DOHH2 (cell line): ENCODE results near the gene OLFM1.

Experiments used
- H3F3A ChIP-seq: fragments of 200-600 bp; sonication (generic), shearing (Covaris generic); 2 replicates; pipeline ENCODE4 v1.6.0; 2016; ENCODE audit warnings: antibody characterized with exemption, mild to moderate bottlenecking; ENCODE audit not compliant: control insufficient read depth, insufficient read depth
- H3K27ac ChIP-seq: fragments of 200-600 bp; sonication (generic); 2 replicates; pipeline ENCODE4 v1.5.1; 2014; ENCODE audit warnings: low read depth, mild to moderate bottlenecking, low read length, moderate library complexity
- H3K27me3 ChIP-seq: fragments of 200-600 bp; sonication (generic); 2 replicates; pipeline ENCODE4 v1.6.1; 2014; ENCODE audit warnings: mild to moderate bottlenecking, low read length, mixed read lengths; ENCODE audit not compliant: control insufficient read depth
- H3K36me3 ChIP-seq: fragments of 200-600 bp; sonication (generic); 2 replicates; pipeline ENCODE4 v1.6.1; 2014; ENCODE audit warnings: mild to moderate bottlenecking, low read length, moderate library complexity, mixed read lengths; ENCODE audit not compliant: control insufficient read depth
- H3K4me1 ChIP-seq: fragments of 200-600 bp; sonication (generic); 2 replicates; pipeline ENCODE4 v1.6.1; 2014; ENCODE audit warnings: mild to moderate bottlenecking, low read length, mixed read lengths; ENCODE audit not compliant: control insufficient read depth
- H3K4me2 ChIP-seq: fragments of 200-600 bp; sonication (generic); 2 replicates; pipeline ENCODE4 v1.6.0; 2014; ENCODE audit warnings: mild to moderate bottlenecking, low read length, moderate library complexity
- H3K4me3 ChIP-seq: fragments of 200-600 bp; sonication (generic); 2 replicates; pipeline ENCODE4 v1.5.1; 2014; ENCODE audit warnings: mild to moderate bottlenecking, low read length, mixed read lengths
- H3K79me2 ChIP-seq: fragments of 200-600 bp; sonication (generic); 2 replicates; pipeline ENCODE4 v1.6.1; 2014; ENCODE audit warnings: mild to moderate bottlenecking, low read length, mixed read lengths; ENCODE audit not compliant: control insufficient read depth
- H3K9me2 ChIP-seq: fragments of 200-600 bp; sonication (generic); replicated peaks from 2 replicates; pipeline ENCODE4 v1.6.1; 2014; ENCODE audit warnings: mild to moderate bottlenecking, low read length, mixed read lengths; ENCODE audit not compliant: control insufficient read depth
- H3K9me3 ChIP-seq: fragments of 200-600 bp; sonication (generic); 2 replicates; pipeline ENCODE4 v1.6.1; 2014; ENCODE audit warnings: antibody characterized with exemption, low read length, mixed read lengths; ENCODE audit not compliant: control insufficient read depth, insufficient read depth
- H4K20me1 ChIP-seq: fragments of 200-600 bp; sonication (generic); 2 replicates; pipeline ENCODE4 v1.6.0; 2014; ENCODE audit warnings: low read depth, mild to moderate bottlenecking, antibody characterized with exemption, low read length, moderate library complexity; ENCODE audit not compliant: control insufficient read depth, insufficient read depth
- EZH2phosphoT487 ChIP-seq: fragments of 200-600 bp; sonication (generic); IDR thresholded peaks from 2 replicates; pipeline ENCODE4 v1.6.1; 2017; ENCODE audit warnings: borderline replicate concordance, mild to moderate bottlenecking, antibody characterized with exemption, low read length, moderate library complexity, mixed read lengths
- TF ChIP-seq, protein P1 (sequence below): fragments of 200-600 bp; sonication (generic); IDR thresholded peaks from one replicate; pipeline ENCODE4 v1.5.1; 2014; ENCODE audit warnings: antibody characterized with exemption, mild to moderate bottlenecking, low read depth, low read length; ENCODE audit not compliant: poor library complexity, severe bottlenecking

Gene OLFM1

GRCh38 chr9:135150981-135151380, 63.5 kb downstream of the OLFM1 start:
- no peaks in the 10 kb centered on the region for H3F3A ChIP-seq
- H3K79me2 ChIP-seq: no peaks in the 10 kb centered on the region
- H3K9me2 ChIP-seq: no peaks in the 10 kb centered on the region
- no peaks in the 10 kb centered on the region for H3K27me3 ChIP-seq
- TF ChIP-seq, protein P1, sequence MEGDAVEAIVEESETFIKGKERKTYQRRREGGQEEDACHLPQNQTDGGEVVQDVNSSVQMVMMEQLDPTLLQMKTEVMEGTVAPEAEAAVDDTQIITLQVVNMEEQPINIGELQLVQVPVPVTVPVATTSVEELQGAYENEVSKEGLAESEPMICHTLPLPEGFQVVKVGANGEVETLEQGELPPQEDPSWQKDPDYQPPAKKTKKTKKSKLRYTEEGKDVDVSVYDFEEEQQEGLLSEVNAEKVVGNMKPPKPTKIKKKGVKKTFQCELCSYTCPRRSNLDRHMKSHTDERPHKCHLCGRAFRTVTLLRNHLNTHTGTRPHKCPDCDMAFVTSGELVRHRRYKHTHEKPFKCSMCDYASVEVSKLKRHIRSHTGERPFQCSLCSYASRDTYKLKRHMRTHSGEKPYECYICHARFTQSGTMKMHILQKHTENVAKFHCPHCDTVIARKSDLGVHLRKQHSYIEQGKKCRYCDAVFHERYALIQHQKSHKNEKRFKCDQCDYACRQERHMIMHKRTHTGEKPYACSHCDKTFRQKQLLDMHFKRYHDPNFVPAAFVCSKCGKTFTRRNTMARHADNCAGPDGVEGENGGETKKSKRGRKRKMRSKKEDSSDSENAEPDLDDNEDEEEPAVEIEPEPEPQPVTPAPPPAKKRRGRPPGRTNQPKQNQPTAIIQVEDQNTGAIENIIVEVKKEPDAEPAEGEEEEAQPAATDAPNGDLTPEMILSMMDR: no peak
- no peak for TF ChIP-seq EZH2phosphoT487
- no peaks in the 10 kb centered on the region for H3K9me3 ChIP-seq
- H3K4me2 ChIP-seq: no peak overlapping the region
- H3K36me3 ChIP-seq: no peaks in the 10 kb centered on the region
- H3K4me1 ChIP-seq: no peaks in the 10 kb centered on the region
- H3K4me3 ChIP-seq: no peak overlapping the region
- H4K20me1 ChIP-seq: no peaks in the 10 kb centered on the region
- H3K27ac ChIP-seq: no peak overlapping the region

- Histone ChIP-seq H3K9me3 (no peaks in the 10 kb centered on the region), H3K4me2 (no peak overlapping the region), H3K4me3 (no peak overlapping the region), H3K79me2 (no peaks in the 10 kb centered on the region), H3K9me2 (no peaks in the 10 kb centered on the region), H3K27me3 (no peaks in the 10 kb centered on the region), H3F3A (no peaks in the 10 kb centered on the region), H3K36me3 (no peaks in the 10 kb centered on the region), H4K20me1 (no peaks in the 10 kb centered on the region), H3K4me1 (no peaks in the 10 kb centered on the region), H3K27ac (no peak overlapping the region)
- TF ChIP-seq EZH2phosphoT487: no peak
- TF ChIP-seq, protein P1: no peak
Observed at GRCh38 chr9:135151757-135152613, 64.5 kb downstream of the OLFM1 start.

DNA sequence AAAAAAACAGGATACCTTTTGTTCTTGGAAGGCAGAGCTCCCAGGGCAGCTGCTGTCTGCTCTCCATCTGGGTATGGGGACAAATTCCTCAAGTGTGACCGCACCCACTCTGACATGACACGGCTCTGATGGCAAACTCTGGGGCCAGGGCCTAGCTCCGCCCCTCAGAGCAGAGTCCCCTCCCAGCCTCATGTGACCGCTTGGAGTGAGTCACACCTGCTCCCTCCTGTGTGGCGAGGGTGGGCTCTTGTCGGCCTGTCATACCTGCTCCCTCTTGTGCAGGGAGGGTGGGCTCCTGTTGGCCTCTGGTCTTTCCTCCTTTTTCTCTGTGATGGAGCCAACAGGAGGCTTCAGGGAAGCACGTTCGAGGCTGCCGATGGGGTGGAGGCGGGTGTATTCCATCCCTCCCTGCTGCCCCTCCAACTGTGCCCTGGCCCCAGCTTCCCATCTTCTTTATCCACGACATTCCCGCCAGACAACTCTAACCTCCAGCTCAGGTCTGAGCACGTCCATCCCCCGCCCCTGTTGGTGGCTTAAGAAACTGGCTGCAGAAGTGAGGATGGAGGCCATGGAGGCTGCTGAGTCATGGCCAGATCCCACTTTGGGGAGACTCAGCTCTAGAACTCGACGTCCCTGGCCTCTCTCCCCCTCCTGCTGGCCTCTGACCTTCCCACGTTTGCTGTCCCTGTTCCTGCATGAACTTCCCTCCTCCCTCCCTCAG, 65.3 kb downstream of the OLFM1 start:
- H3K4me2 ChIP-seq: no peak overlapping the region
- H3K9me3 ChIP-seq: no peaks in the 10 kb centered on the region
- no peaks in the 10 kb centered on the region for H3K79me2 ChIP-seq
- no peaks in the 10 kb centered on the region for H3K9me2 ChIP-seq
- H3K4me1 ChIP-seq: no peaks in the 10 kb centered on the region
- no peaks in the 10 kb centered on the region for H3K27me3 ChIP-seq
- H4K20me1 ChIP-seq: no peaks in the 10 kb centered on the region
- no peak overlapping the region for H3K27ac ChIP-seq
- H3F3A ChIP-seq: no peaks in the 10 kb centered on the region
- H3K4me3 ChIP-seq: no peak overlapping the region
- no peak for TF ChIP-seq EZH2phosphoT487
- TF ChIP-seq, protein P1: no peak
- H3K36me3 ChIP-seq: no peaks in the 10 kb centered on the region
